ENCODE results near the gene MGARP.

MGARP gene

DNA sequence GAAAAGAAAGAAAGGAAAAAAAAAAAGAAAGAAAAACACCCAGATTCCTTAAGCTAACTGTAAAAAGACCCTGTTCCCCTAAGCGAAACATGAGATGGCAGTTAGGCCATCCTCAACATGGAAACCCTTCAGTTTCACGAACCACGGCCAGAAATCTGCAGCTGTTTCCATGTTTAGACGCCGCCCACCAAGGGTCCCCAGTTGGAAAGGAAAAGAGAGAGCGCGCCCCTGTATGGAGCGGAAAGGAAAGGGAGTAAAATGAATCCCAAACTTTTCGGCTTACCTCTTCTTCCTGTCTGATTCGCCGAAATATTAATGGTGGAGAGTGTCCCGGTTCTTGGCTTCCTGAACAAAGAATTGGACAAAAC, 38.3 kb downstream of the MGARP start:
- H3K4me3 ChIP-seq (ENCODE audit: low read depth, low read length) = no peak overlapping the region
- TF ChIP-seq, protein P1, sequence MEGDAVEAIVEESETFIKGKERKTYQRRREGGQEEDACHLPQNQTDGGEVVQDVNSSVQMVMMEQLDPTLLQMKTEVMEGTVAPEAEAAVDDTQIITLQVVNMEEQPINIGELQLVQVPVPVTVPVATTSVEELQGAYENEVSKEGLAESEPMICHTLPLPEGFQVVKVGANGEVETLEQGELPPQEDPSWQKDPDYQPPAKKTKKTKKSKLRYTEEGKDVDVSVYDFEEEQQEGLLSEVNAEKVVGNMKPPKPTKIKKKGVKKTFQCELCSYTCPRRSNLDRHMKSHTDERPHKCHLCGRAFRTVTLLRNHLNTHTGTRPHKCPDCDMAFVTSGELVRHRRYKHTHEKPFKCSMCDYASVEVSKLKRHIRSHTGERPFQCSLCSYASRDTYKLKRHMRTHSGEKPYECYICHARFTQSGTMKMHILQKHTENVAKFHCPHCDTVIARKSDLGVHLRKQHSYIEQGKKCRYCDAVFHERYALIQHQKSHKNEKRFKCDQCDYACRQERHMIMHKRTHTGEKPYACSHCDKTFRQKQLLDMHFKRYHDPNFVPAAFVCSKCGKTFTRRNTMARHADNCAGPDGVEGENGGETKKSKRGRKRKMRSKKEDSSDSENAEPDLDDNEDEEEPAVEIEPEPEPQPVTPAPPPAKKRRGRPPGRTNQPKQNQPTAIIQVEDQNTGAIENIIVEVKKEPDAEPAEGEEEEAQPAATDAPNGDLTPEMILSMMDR (IDR thresholded peaks at IDR 0.05; ENCODE audit: low read depth, low read length) = no peak

DNA sequence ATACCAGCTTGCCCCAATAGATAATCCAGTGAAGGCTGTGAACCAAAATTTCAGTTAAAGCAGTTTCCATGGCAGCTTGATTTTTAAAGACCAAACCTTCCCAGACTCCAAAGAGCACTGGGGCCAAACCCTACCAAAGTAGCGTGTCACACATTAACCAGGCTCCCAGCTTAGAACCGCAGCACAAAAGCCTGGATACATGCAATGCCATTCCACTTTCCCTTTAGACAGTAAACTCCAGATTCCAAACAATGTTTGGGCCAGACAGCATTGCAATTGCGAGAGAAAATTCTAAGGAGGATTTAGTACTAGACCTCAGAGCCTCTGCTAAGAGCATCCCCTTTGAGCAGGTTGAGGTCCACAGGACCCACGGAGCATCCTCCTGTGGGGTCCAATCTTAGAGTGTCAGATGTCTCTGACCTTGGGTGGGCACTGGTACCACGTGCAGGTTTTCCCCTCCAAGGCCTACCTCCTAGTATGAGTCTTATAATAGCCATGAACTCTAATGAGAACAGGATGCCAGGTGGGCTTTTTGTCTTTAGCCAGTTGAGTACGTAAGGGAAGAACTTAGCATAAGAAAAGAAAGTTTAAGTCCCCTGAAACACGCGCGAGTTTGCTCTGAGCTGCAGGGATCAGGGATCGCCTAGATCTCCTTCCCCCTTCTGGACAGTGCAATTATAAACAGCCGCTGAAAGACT, 38.8 kb downstream of the MGARP start:
- TF ChIP-seq, protein P1 (IDR thresholded peaks at IDR 0.05; ENCODE audit: low read depth, low read length) = no peak
- H3K4me3 ChIP-seq (ENCODE audit: low read depth, low read length) = no peak overlapping the region

DNA sequence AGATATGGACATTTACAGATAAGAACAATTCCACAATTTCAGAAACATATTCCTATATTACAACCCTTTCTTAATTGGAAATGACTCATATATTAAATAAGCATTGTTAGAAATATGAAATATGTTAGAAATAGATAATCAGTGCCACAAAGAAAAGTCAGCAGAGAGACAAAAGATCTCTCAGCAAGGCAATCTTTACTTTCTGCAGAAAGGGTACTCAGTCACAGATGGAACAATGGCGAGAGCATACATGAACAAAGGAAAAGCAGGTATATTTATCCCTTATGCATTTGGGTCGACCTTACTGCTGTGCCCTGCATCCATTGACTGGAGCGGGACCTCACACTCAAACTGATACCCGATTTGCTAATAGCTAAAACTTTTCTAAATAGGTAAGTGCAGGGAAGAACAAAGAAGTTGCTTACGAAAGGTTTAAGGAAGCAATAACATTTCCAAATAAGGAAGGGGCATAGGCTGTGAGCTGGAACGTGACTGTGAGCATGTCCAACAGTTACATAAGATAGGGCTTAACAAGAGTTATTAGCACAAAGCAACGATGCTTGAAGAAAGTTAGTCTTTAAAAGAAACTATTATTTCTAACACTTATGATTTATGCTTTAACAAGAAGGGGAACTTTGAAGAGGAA, 40.8 kb downstream of the MGARP start:
- H3K4me3 ChIP-seq (ENCODE audit: low read depth, low read length) = no peak overlapping the region
- TF ChIP-seq, protein P1 (IDR thresholded peaks at IDR 0.05; ENCODE audit: low read depth, low read length) = no peak

DNA sequence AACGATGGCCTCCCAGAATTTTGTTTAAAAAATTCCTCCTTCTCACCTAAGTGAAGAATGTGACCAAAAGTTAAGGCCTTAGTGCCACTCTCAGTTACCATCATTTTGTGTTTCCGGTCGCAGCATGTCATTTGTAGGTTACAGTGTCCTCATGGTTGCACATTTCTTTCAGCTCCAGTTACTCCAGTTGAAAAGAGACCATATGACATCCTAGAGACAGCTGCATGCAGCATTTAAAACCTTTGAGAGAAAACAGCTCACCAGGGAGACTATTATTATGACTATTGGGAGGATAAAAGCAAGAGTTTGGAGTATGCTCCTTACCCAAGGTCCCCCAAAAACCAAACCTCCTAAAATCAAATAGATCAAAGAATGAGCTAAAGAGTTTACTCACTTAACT, 45.8 kb downstream of the MGARP start:
- H3K4me3 ChIP-seq (ENCODE audit: low read depth, low read length) = no peak overlapping the region
- TF ChIP-seq, protein P1 (IDR thresholded peaks at IDR 0.05; ENCODE audit: low read depth, low read length) = no peak

DNA sequence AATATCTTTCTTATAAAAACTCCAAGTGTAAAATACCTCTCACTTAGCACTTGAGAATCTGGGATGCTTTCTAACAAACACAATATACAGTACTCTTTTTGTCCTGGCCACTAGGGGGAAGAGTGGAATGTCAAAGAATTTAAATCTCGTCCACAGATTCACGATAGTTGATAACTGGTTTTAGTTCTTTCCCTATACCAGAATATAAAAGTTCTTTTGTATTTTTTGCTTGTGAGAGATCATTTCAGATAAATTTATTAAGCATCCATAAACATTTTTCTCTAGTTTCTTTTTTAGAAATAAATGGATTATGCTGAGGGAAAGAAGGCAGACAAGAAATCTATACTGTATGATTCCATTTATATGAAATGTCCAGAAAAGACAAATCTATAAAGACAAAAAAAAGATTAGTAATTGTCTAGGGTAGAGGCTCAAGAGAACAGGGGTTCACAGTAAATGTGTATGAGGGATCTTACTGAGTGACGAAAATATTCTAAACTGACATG, 50.4 kb downstream of the MGARP start:
- no peak overlapping the region for H3K4me3 ChIP-seq (ENCODE audit: low read depth, low read length)
- TF ChIP-seq, protein P1 (IDR thresholded peaks at IDR 0.05; ENCODE audit: low read depth, low read length) = peak; percentile 36; the same call in 1 of the 2 replicates

DNA sequence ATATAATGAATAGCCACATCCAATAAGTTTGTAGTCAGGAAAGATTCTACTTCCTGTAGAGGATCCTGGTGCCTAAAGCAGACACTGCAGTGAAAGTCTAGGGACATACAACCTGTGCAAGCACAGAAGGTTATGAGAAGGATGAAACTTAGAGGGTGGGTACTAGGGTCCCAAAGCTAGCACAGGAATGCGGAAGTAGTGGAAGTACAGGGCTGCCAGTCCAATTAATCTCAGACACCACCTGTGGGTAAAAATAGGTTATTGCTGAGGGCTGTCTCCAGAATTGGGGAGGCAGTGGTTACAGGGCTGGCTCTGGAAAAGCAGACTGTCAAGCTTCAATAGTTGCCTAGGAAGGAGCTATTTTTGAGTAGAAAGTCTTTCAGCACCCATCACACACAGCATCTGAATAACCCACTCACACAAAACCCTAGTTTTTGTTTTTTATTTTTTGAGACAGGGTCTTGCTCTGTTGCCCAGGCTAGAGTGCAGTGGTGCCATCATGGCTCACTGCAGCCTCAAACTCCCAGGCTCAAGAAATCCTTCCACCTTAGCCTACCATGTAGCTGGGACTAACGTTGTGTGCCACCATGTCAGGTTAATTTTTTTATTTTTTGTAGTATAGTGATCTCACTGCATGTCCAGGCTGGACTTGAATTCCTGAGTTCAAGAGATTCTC, 52.2 kb downstream of the MGARP start:
- H3K4me3 ChIP-seq (ENCODE audit: low read depth, low read length) = no peak overlapping the region
- TF ChIP-seq, protein P1 (IDR thresholded peaks at IDR 0.05; ENCODE audit: low read depth, low read length) = no peak

All from WI38 (cell line).